Stomach (tissue), 9 donors: ENCODE measurements around the gene RACGAP1. TPM values are rescaled to one million over a fixed set of nuclear protein-coding genes. Genes with fewer than 3 reads are reported as not detected.
A peak's percentile ranks its signal among the peaks of the same experiment; 100 is the strongest.

ENCODE experiments used
- DNase-seq, 2 donors: peaks; one replicate each; pipeline versions ENCODE4 v3.0.0 to v3.0.0-alpha.2; 2013 to 2019
- H3K27ac ChIP-seq, 5 donors: fragments of 200-600 bp in 4 of 5; sonication (generic) in 4 of 5; one replicate each; pipeline ENCODE4 v1.5.1; 2013 to 2019; ENCODE audit warnings: mild to moderate bottlenecking in 1 of 5, moderate library complexity in 1 of 5
- H3K27me3 ChIP-seq, 3 donors: fragments of 200-600 bp; sonication (generic); one replicate each; pipeline ENCODE4 v1.5.1; 2017 to 2019; ENCODE audit warnings: mixed run types in 1 of 3
- H3K36me3 ChIP-seq, 4 donors: fragments of 200-600 bp; sonication (generic); 1 replicate in 3 of 4; 2 replicates in 1 of 4; pipeline ENCODE4 v1.5.1; 2016 to 2019
- H3K4me1 ChIP-seq, 4 donors: fragments of 200-600 bp; sonication (generic); one replicate each; pipeline ENCODE4 v1.5.1; 2016 to 2019
- H3K4me3 ChIP-seq, 4 donors: fragments of 200-600 bp; sonication (generic) in 3 of 4; one replicate each; pipeline ENCODE4 v1.5.1; 2016 to 2019; ENCODE audit warnings: mild to moderate bottlenecking in 1 of 4
- H3K9me3 ChIP-seq, 4 donors: fragments of 200-600 bp; sonication (generic); one replicate each; pipeline ENCODE4 v1.5.1; 2016 to 2019
- CTCF ChIP-seq, 7 experiments: fragments of 450-650 bp in 4 of 7; fragments of 200-600 bp in 3 of 7; sonication (generic) in 3 of 7; IDR thresholded peaks; one replicate each; pipeline ENCODE4 v1.5.1; 2016 to 2019; ENCODE audit warnings: antibody characterized with exemption in 7 of 7, control low read depth in 2 of 7, mild to moderate bottlenecking in 1 of 7
- EP300 ChIP-seq: sonication (generic); formaldehyde crosslinking; IDR thresholded peaks from one replicate; pipeline ENCODE4 v1.6.1; 2017; ENCODE audit warnings: antibody characterized with exemption
- POLR2A ChIP-seq, 4 donors: fragments of 450-650 bp; IDR thresholded peaks; one replicate each; pipeline ENCODE4 v1.6.1; 2016; ENCODE audit warnings: antibody characterized with exemption in 4 of 4, control low read depth in 2 of 4, mild to moderate bottlenecking in 1 of 4, moderate library complexity in 1 of 4
- POLR2AphosphoS5 ChIP-seq, 3 donors: sonication (generic); formaldehyde crosslinking; IDR thresholded peaks; one replicate each; pipeline ENCODE4 v1.6.1; 2016; ENCODE audit warnings: antibody characterized with exemption in 3 of 3
- WGBS, 5 donors: extraction: QIAGEN DNeasy Blood & Tissue Kit in 3 of 5; methylation state at CpG; one replicate each; pipeline versions ENCODE4 v1.1.5 to v1.1.7; 2013 to 2018; 5-methylcytosine and 5-hydroxymethylcytosine counted together
- intact Hi-C: fragments of 100-400 bp; cut with DNase I; formaldehyde crosslinking; loops from one replicate; pipeline ENCODE4 v1.15.1; 2023; ENCODE audit warnings: low total_unique reads
- polyA plus RNA-seq, 3 donors: library from polyadenylated mRNA; stranded (reverse); fragments of 200-250 nt; gene quantifications; one replicate each; pipeline ENCODE4 v1.2.3, GENCODE V29; 2013
- total RNA-seq, 5 donors: library from RNA; depleted of rRNA; stranded (reverse); fragments of >200 nt; gene quantifications; one replicate each; pipeline versions ENCODE4 v1.1.0 to v1.2.3, GENCODE V29; 2014 to 2016
- donor health status: healthy with polysubstance abuse.
- donor health status: Bipolar disorder and iron deficiency.
- donor health status: healthy.

The RACGAP1 gene
- total and polyA plus RNA-seq, 8 donors: 7.9 to 36.7 (median 12.7) TPM

- TF ChIP-seq POLR2A (IDR thresholded peaks at IDR 0.05) (no peak), POLR2AphosphoS5 (IDR thresholded peaks at IDR 0.05) (no peak), CTCF (IDR thresholded peaks at IDR 0.05) (no peak), EP300 (no peak)
- Histone ChIP-seq H3K36me3 (no peaks in the 10 kb centered on the region), H3K9me3 (no peaks in the 10 kb centered on the region), H3K27ac (peak overlapping the region in 4 of 5 donors; percentile 63 to 86 (median 78)), H3K4me1 (peaks cover 0 to 25% (median 14%) of the 10 kb centered on the region in 4 donors), H3K27me3 (no peaks in the 10 kb centered on the region), H3K4me3 (peak overlapping the region; percentile 65 to 91 (median 84))
- intact Hi-C loops: no loop called here
- DNase-seq: no peak
- 0 to 3% (median 2%) methylated on average over 16 of the region's 16 CpGs for WGBS, 5 donors
These were observed 498 bp downstream of the RACGAP1 start for GRCh38 chr12:50024805-50025186.

- no peak for TF ChIP-seq POLR2A (IDR thresholded peaks at IDR 0.05)
- TF ChIP-seq POLR2AphosphoS5 (IDR thresholded peaks at IDR 0.05): no peak
- no peak for TF ChIP-seq CTCF (IDR thresholded peaks at IDR 0.05)
- TF ChIP-seq EP300: no peak
These were observed 1.1 kb downstream of the RACGAP1 start for GRCh38 chr12:50024227-50024626.

GRCh38 chr12:50022903-50023302, 2.4 kb downstream of the RACGAP1 start:
- H3K27me3 ChIP-seq: no peaks in the 10 kb centered on the region
- no peak overlapping the region for H3K4me3 ChIP-seq
- no peaks in the 10 kb centered on the region for H3K36me3 ChIP-seq
- H3K9me3 ChIP-seq: no peaks in the 10 kb centered on the region
- no peak for DNase-seq
- no peak overlapping the region for H3K27ac ChIP-seq
- peaks cover 0 to 30% (median 16%) of the 10 kb centered on the region in 4 donors for H3K4me1 ChIP-seq
- intact Hi-C loops: no loop called here
- WGBS, 5 donors: 97 to 100% (median 98%) methylated on average over 1 of the region's 1 CpG
- TF ChIP-seq EP300: no peak

More at GRCh38 chr12:50024227-50024626, 1.1 kb downstream of the RACGAP1 start:
- Histone ChIP-seq H3K27ac (no peak overlapping the region), H3K4me1 (peaks cover 0 to 25% (median 14%) of the 10 kb centered on the region in 4 donors), H3K27me3 (no peaks in the 10 kb centered on the region), H3K36me3 (no peaks in the 10 kb centered on the region), H3K9me3 (no peaks in the 10 kb centered on the region), H3K4me3 (peak overlapping the region in 3 of 4 donors; percentile 65 to 91 (median 91))
- WGBS, 5 donors: 66 to 76% (median 68%) methylated on average over 8 of the region's 8 CpGs
- intact Hi-C loops: no loop called here
- DNase-seq: no peak

- intact Hi-C loops: no loop called here
- Histone ChIP-seq H3K4me3 (no peak overlapping the region), H3K27me3 (no peaks in the 10 kb centered on the region), H3K4me1 (peaks cover 0 to 45% (median 26%) of the 10 kb centered on the region in 4 donors), H3K9me3 (no peaks in the 10 kb centered on the region), H3K36me3 (peaks cover 0 to 2% (median 0%) of the 10 kb centered on the region in 4 donors), H3K27ac (peak overlapping the region in 2 of 5 donors; percentile 18 to 37)
- WGBS, 5 donors: 65 to 89% (median 70%) methylated on average over 4 of the region's 4 CpGs
- DNase-seq: peak in 1 of 2 donors; percentile 15
- no peak for TF ChIP-seq EP300
- no peak for TF ChIP-seq CTCF (IDR thresholded peaks at IDR 0.05)
- TF ChIP-seq POLR2AphosphoS5 (IDR thresholded peaks at IDR 0.05): no peak
- TF ChIP-seq POLR2A (IDR thresholded peaks at IDR 0.05): no peak
These were observed 4.3 kb downstream of the RACGAP1 start for GRCh38 chr12:50021031-50021430.

- Histone ChIP-seq H3K27ac (no peak overlapping the region), H3K4me3 (no peak overlapping the region), H3K9me3 (no peaks in the 10 kb centered on the region), H3K27me3 (no peaks in the 10 kb centered on the region), H3K4me1 (peaks cover 0 to 35% (median 18%) of the 10 kb centered on the region in 4 donors), H3K36me3 (peaks cover 0 to 6% (median 2%) of the 10 kb centered on the region in 4 donors)
- no peak for DNase-seq
- TF ChIP-seq POLR2AphosphoS5 (IDR thresholded peaks at IDR 0.05) (no peak), CTCF (IDR thresholded peaks at IDR 0.05) (no peak), POLR2A (IDR thresholded peaks at IDR 0.05) (no peak), EP300 (no peak)
- intact Hi-C loops: no loop called here
- 93 to 98% (median 98%) methylated on average over 2 of the region's 2 CpGs for WGBS, 5 donors
These were observed 5.8 kb downstream of the RACGAP1 start for GRCh38 chr12:50019524-50019923.
